ENCODE data around the gene XYLT2. TPM values are rescaled to one million over a fixed set of nuclear protein-coding genes. Genes with fewer than 3 reads are reported as not detected.

The XYLT2 gene
- total RNA-seq, 2 donors from 2014 or later: 54.1 to 65.9 TPM

DNA sequence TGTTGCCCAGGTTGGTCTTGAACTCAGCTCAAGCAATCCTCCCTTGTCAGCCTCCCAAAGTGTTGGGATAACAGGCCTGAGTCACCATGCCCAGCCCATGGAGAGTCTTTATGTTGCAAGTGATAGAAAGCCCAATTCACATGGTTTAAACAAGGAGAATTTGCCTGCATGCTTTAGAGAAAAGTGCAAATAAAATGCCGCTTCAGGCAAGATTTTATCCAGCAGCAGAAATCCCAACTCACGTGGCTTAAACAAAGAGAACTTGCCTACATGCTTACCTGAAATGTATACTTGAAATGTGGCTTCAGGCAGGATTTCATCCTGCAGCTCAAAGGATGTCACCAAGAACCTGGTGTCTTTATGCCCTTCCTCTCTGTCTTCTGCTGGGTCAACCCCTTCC, 28.8 kb upstream of the XYLT2 start:
- H3K9me3 ChIP-seq (ENCODE audit: control insufficient read depth, low read length): no peaks in the 10 kb centered on the region
- peaks cover 11% of the 10 kb centered on the region for H3K4me1 ChIP-seq (ENCODE audit: control insufficient read depth, insufficient read depth, low read length)
- peak; percentile 24 for DNase-seq
- H3K27me3 Mint-ChIP-seq (ENCODE audit: insufficient read depth): no peaks in the 10 kb centered on the region
- no peak overlapping the region for H3K4me3 Mint-ChIP-seq
- H3K9ac ChIP-seq (ENCODE audit: extremely low read depth, low read length, poor library complexity, severe bottlenecking): no peak overlapping the region
- H3K27ac ChIP-seq (ENCODE audit: low read depth, low read length): no peak overlapping the region
- no peak for TF ChIP-seq CTCF (conservative IDR thresholded peaks at IDR 0.05)
- H3K9me3 Mint-ChIP-seq: peaks cover 4% of the 10 kb centered on the region
- no peak overlapping the region for H3K27ac Mint-ChIP-seq
- H3K36me3 Mint-ChIP-seq (ENCODE audit: low read depth): no peaks in the 10 kb centered on the region
- H3K4me3 ChIP-seq (ENCODE audit: low read length): no peak overlapping the region
- H3K27me3 ChIP-seq (ENCODE audit: control insufficient read depth, insufficient read depth, low read length, poor library complexity, severe bottlenecking): no peaks in the 10 kb centered on the region
- peaks cover 18% of the 10 kb centered on the region for H3K4me1 Mint-ChIP-seq
- WGBS, 2 experiments (ENCODE audit: insufficient coverage in 1 of 2, insufficient read length in 1 of 2): 95 to 96% methylated on average over 2 of the region's 2 CpGs
- H3K36me3 ChIP-seq (ENCODE audit: control insufficient read depth, insufficient read depth, low read length): no peaks in the 10 kb centered on the region

DNA sequence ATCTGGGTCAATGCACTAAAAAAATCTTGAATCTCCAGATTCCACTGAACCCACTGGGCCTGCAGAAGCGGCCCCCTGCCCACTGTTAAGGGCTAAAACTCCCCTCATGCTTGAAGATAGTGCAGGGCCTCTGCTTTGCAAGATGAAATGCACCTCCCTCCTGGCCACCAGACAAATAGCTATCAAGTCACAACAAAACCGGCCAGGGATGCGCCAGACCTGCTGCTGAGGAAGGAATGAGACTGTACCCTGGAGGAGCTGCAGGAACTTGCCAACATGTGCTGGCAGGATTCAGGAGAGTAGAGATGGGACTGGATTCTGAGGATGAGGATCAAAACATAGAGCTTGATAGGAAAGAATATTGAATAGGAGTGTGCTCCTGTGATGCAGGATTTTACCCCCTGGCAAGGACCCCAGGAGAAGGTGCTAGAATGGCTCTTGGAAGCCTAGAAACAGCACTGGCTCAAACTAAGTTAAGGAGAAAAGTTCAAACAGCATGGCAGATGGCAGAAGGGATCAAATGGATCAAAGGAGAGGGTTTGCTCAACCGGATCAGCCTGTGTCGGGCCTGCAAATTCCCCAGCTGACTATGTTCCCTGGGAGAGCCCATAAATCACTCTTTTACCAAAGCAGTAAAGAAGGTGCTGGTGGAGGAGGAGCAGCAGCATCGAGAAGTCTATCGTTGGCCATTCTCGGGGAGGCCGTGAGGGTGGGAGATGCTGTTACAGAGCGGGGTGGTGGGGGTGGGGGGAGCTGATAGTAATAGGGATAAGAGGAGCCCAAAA, 27.2 kb upstream of the XYLT2 start:
- Mint-ChIP-seq H3K27me3 (ENCODE audit: insufficient read depth) (no peaks in the 10 kb centered on the region), H3K36me3 (ENCODE audit: low read depth) (no peaks in the 10 kb centered on the region), H3K4me3 (no peak overlapping the region), H3K4me1 (peaks cover 16% of the 10 kb centered on the region), H3K9me3 (peaks cover 4% of the 10 kb centered on the region), H3K27ac (no peak overlapping the region)
- WGBS, 2 experiments (ENCODE audit: insufficient coverage in 1 of 2, insufficient read length in 1 of 2): 73 to 83% methylated on average over 8 to 10 of the region's 10 CpGs
- no peak for TF ChIP-seq CTCF (conservative IDR thresholded peaks at IDR 0.05)
- peaks cover 4% of the 10 kb centered on the region for H3K4me1 ChIP-seq (ENCODE audit: control insufficient read depth, insufficient read depth, low read length)
- H3K36me3 ChIP-seq (ENCODE audit: control insufficient read depth, insufficient read depth, low read length): no peaks in the 10 kb centered on the region
- no peaks in the 10 kb centered on the region for H3K27me3 ChIP-seq (ENCODE audit: control insufficient read depth, insufficient read depth, low read length, poor library complexity, severe bottlenecking)
- H3K9me3 ChIP-seq (ENCODE audit: control insufficient read depth, low read length): no peaks in the 10 kb centered on the region
- H3K27ac ChIP-seq (ENCODE audit: low read depth, low read length): no peak overlapping the region
- peak; percentile 59 for DNase-seq
- no peak overlapping the region for H3K9ac ChIP-seq (ENCODE audit: extremely low read depth, low read length, poor library complexity, severe bottlenecking)
- H3K4me3 ChIP-seq (ENCODE audit: low read length): no peak overlapping the region

DNA sequence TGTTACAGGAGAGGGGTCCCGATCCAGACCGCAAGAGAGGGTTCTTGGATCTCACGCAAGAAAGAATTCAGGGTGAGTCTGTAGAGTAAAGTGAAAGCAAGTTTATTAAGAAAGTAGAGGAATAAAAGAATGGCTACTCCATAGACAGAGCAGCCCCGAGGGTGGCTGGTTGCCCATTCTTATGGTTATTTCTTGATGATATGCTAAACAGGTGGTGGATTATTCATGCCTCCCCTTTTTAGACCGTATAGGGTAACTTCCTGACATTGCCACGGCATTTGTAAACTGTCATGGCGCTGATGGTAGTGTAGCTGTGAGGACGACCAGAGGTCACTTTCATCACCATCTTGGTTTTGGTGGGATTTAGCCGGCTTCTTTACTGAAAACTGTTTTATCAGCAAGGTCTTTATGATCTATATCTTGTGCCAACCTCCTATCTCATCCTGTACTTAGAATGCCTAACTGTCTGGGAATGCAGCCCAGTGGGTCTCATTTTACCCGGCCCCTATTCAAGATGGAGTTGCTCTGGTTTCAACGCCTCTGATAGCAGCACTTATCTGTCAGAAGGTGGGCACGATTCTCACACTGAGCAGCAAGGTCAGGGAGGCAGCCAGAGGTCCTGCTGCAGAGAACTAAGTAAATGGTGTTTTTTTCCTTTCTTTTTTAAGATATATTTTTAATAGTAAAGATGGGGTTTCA, 26.5 kb upstream of the XYLT2 start:
- H3K27me3 Mint-ChIP-seq (ENCODE audit: insufficient read depth): no peaks in the 10 kb centered on the region
- H3K9ac ChIP-seq (ENCODE audit: extremely low read depth, low read length, poor library complexity, severe bottlenecking): no peak overlapping the region
- H3K4me1 ChIP-seq (ENCODE audit: control insufficient read depth, insufficient read depth, low read length): peaks cover 4% of the 10 kb centered on the region
- peaks cover 3% of the 10 kb centered on the region for H3K9me3 Mint-ChIP-seq
- no peak overlapping the region for H3K4me3 ChIP-seq (ENCODE audit: low read length)
- TF ChIP-seq CTCF (conservative IDR thresholded peaks at IDR 0.05): no peak
- H3K4me1 Mint-ChIP-seq: peaks cover 23% of the 10 kb centered on the region
- no peak overlapping the region for H3K27ac ChIP-seq (ENCODE audit: low read depth, low read length)
- H3K36me3 Mint-ChIP-seq (ENCODE audit: low read depth): no peaks in the 10 kb centered on the region
- no peak overlapping the region for H3K4me3 Mint-ChIP-seq
- no peak overlapping the region for H3K27ac Mint-ChIP-seq
- peak; percentile 42 for DNase-seq
- H3K27me3 ChIP-seq (ENCODE audit: control insufficient read depth, insufficient read depth, low read length, poor library complexity, severe bottlenecking): no peaks in the 10 kb centered on the region
- no peaks in the 10 kb centered on the region for H3K36me3 ChIP-seq (ENCODE audit: control insufficient read depth, insufficient read depth, low read length)
- 90 to 94% methylated on average over 9 to 12 of the region's 12 CpGs for WGBS, 2 experiments (ENCODE audit: insufficient coverage in 1 of 2, insufficient read length in 1 of 2)
- no peaks in the 10 kb centered on the region for H3K9me3 ChIP-seq (ENCODE audit: control insufficient read depth, low read length)

Data from endodermal cell (in vitro differentiated cells).